ENCODE measurements around the gene MTIF3. TPM values are rescaled to one million over a fixed set of nuclear protein-coding genes. Genes with fewer than 3 reads are reported as not detected.

MTIF3 gene
- total RNA-seq, 1 donor from 2014 or later, result 29.6 TPM

DNA sequence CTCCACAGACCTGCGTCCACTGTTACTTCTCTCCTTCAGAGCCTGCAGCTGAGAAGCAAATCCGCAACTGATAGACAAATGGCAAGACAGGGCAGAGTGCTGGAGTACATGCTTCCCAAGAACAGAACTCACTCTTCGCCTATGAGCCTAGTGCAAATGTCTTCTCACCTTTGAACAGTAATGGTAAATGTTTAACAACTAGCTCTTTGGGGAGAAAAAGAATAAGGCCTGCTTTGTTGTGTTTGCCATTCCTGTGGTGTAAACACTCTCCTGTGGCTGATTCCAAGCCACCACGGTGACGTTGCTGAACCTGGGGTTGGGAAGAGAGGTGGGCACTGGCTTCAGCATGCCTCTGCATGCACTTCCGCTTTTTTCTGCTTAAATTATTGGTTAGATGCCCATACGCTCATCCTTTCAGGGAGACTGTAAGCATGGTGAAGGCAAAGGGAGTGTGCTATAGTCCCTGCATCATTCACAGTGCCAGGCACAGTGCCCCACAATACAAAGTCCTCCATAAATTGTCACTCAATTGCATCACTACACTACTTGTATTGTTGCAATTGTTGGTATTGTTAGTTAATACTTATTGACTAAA is 54.0 kb downstream of the MTIF3 start:
- no peak overlapping the region for H3K4me3 ChIP-seq (ENCODE audit: insufficient read depth, low read depth, low read length)
- peaks cover 3% of the 10 kb centered on the region for H3K27me3 Mint-ChIP-seq (ENCODE audit: low read depth, unreplicated experiment)
- no peak overlapping the region for H3K27ac Mint-ChIP-seq (ENCODE audit: unreplicated experiment)
- no peaks in the 10 kb centered on the region for H3K4me1 Mint-ChIP-seq (ENCODE audit: low read depth, unreplicated experiment)
- H3K4me2 ChIP-seq (ENCODE audit: low read length), result no peak overlapping the region
- H3K27ac ChIP-seq (ENCODE audit: low read depth, low read length), result no peak overlapping the region
- no peak for FAIRE-seq
- TF ChIP-seq, protein P1, sequence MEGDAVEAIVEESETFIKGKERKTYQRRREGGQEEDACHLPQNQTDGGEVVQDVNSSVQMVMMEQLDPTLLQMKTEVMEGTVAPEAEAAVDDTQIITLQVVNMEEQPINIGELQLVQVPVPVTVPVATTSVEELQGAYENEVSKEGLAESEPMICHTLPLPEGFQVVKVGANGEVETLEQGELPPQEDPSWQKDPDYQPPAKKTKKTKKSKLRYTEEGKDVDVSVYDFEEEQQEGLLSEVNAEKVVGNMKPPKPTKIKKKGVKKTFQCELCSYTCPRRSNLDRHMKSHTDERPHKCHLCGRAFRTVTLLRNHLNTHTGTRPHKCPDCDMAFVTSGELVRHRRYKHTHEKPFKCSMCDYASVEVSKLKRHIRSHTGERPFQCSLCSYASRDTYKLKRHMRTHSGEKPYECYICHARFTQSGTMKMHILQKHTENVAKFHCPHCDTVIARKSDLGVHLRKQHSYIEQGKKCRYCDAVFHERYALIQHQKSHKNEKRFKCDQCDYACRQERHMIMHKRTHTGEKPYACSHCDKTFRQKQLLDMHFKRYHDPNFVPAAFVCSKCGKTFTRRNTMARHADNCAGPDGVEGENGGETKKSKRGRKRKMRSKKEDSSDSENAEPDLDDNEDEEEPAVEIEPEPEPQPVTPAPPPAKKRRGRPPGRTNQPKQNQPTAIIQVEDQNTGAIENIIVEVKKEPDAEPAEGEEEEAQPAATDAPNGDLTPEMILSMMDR (IDR thresholded peaks at IDR 0.05; ENCODE audit: insufficient read depth, low read depth, low read length), result no peak
- no peak for TF ChIP-seq EZH2 (IDR thresholded peaks at IDR 0.05; ENCODE audit: insufficient read depth, low read length)
- DNase-seq (ENCODE audit: low read depth), result no peak
- no peak overlapping the region for H2AFZ ChIP-seq (ENCODE audit: low read depth, low read length)
- H3K27me3 ChIP-seq (ENCODE audit: insufficient read depth, low read length), result no peaks in the 10 kb centered on the region
- no peak overlapping the region for H3K4me3 Mint-ChIP-seq (ENCODE audit: unreplicated experiment)
- no peaks in the 10 kb centered on the region for H3K9me3 ChIP-seq (ENCODE audit: insufficient read depth, low read depth, low read length)
- no peaks in the 10 kb centered on the region for H3K4me1 ChIP-seq (ENCODE audit: insufficient read depth, low read length)
- H3K36me3 ChIP-seq (ENCODE audit: insufficient read depth, low read length), result no peaks in the 10 kb centered on the region
- no peak overlapping the region for H3K9ac ChIP-seq (ENCODE audit: low read length)
- H3K9me3 Mint-ChIP-seq (ENCODE audit: unreplicated experiment), result no peaks in the 10 kb centered on the region
- H4K20me1 ChIP-seq (ENCODE audit: insufficient read depth, low read length), result no peaks in the 10 kb centered on the region
- no peaks in the 10 kb centered on the region for H3K36me3 Mint-ChIP-seq (ENCODE audit: low read depth, unreplicated experiment)
- H3K79me2 ChIP-seq (ENCODE audit: insufficient read depth, low read length), result no peaks in the 10 kb centered on the region

DNA sequence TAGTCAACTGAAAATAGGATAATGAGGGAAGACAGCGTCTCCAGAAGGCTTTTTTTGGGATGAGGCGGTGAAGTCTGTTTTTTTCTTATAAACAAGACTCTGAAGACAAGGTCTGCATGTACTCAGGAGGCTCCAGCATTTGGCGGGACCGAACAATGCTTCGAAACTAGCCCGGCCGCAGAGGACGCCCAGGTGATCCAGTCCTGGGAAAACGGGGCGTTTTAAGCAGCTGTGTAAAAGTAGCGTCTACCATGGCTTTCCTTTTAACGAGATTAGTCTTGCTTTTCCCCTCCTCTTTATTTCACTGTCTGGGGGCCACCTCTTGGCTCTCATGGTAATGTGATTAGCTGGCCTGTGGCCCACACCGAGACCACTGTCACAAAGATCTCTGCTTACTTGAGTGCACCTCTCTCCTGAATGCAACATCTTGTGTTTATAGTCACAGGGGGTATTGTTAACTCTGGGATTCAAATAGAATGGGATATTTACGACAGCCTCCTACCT is 55.3 kb downstream of the MTIF3 start:
- Histone ChIP-seq H3K27ac (ENCODE audit: low read depth, low read length) (no peak overlapping the region), H3K36me3 (ENCODE audit: insufficient read depth, low read length) (no peaks in the 10 kb centered on the region), H3K27me3 (ENCODE audit: insufficient read depth, low read length) (no peaks in the 10 kb centered on the region), H3K4me3 (ENCODE audit: insufficient read depth, low read depth, low read length) (no peak overlapping the region), H3K79me2 (ENCODE audit: insufficient read depth, low read length) (no peaks in the 10 kb centered on the region), H3K4me1 (ENCODE audit: insufficient read depth, low read length) (no peaks in the 10 kb centered on the region), H4K20me1 (ENCODE audit: insufficient read depth, low read length) (no peaks in the 10 kb centered on the region), H2AFZ (ENCODE audit: low read depth, low read length) (no peak overlapping the region), H3K4me2 (ENCODE audit: low read length) (no peak overlapping the region), H3K9me3 (ENCODE audit: insufficient read depth, low read depth, low read length) (no peaks in the 10 kb centered on the region), H3K9ac (ENCODE audit: low read length) (no peak overlapping the region)
- no peak overlapping the region for H3K27ac Mint-ChIP-seq (ENCODE audit: unreplicated experiment)
- H3K36me3 Mint-ChIP-seq (ENCODE audit: low read depth, unreplicated experiment), result no peaks in the 10 kb centered on the region
- no peak for TF ChIP-seq EZH2 (IDR thresholded peaks at IDR 0.05; ENCODE audit: insufficient read depth, low read length)
- TF ChIP-seq, protein P1 (IDR thresholded peaks at IDR 0.05; ENCODE audit: insufficient read depth, low read depth, low read length), result no peak
- DNase-seq (ENCODE audit: low read depth), result no peak
- no peak for FAIRE-seq
- no peaks in the 10 kb centered on the region for H3K9me3 Mint-ChIP-seq (ENCODE audit: unreplicated experiment)
- no peak overlapping the region for H3K4me3 Mint-ChIP-seq (ENCODE audit: unreplicated experiment)
- peaks cover 3% of the 10 kb centered on the region for H3K27me3 Mint-ChIP-seq (ENCODE audit: low read depth, unreplicated experiment)
- no peaks in the 10 kb centered on the region for H3K4me1 Mint-ChIP-seq (ENCODE audit: low read depth, unreplicated experiment)

DNA sequence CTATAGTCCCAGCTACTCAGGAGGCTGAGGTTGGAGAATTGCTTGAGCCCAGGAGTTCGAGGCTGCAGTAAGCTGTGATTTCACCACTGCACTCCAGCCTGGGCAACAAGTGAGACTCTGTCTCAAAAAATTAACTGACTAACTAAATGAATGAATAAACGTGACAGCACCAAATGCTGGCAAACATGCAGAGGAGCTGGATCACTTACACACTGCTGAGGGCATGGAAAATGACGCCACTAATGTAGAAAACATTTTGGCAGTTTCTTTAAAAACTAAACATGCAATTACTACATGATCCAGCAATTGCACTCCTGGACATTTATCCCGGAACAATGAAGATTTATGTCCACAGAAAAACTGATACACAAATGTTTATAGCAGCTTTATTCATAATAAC is 57.3 kb downstream of the MTIF3 start:
- Histone ChIP-seq H3K4me1 (ENCODE audit: insufficient read depth, low read length) (no peaks in the 10 kb centered on the region), H3K79me2 (ENCODE audit: insufficient read depth, low read length) (no peaks in the 10 kb centered on the region), H3K9ac (ENCODE audit: low read length) (no peak overlapping the region), H3K4me3 (ENCODE audit: insufficient read depth, low read depth, low read length) (no peak overlapping the region), H3K36me3 (ENCODE audit: insufficient read depth, low read length) (no peaks in the 10 kb centered on the region), H2AFZ (ENCODE audit: low read depth, low read length) (no peak overlapping the region), H3K27me3 (ENCODE audit: insufficient read depth, low read length) (peaks cover under 1% of the 10 kb centered on the region), H3K4me2 (ENCODE audit: low read length) (no peak overlapping the region), H3K9me3 (ENCODE audit: insufficient read depth, low read depth, low read length) (no peaks in the 10 kb centered on the region), H4K20me1 (ENCODE audit: insufficient read depth, low read length) (no peaks in the 10 kb centered on the region), H3K27ac (ENCODE audit: low read depth, low read length) (no peak overlapping the region)
- H3K27me3 Mint-ChIP-seq (ENCODE audit: low read depth, unreplicated experiment), result peaks cover 3% of the 10 kb centered on the region
- no peaks in the 10 kb centered on the region for H3K36me3 Mint-ChIP-seq (ENCODE audit: low read depth, unreplicated experiment)
- H3K4me3 Mint-ChIP-seq (ENCODE audit: unreplicated experiment), result no peak overlapping the region
- DNase-seq (ENCODE audit: low read depth) (no peak), FAIRE-seq (no peak)
- H3K9me3 Mint-ChIP-seq (ENCODE audit: unreplicated experiment), result no peaks in the 10 kb centered on the region
- H3K4me1 Mint-ChIP-seq (ENCODE audit: low read depth, unreplicated experiment), result no peaks in the 10 kb centered on the region
- TF ChIP-seq, protein P1 (IDR thresholded peaks at IDR 0.05; ENCODE audit: insufficient read depth, low read depth, low read length), result no peak
- TF ChIP-seq EZH2 (IDR thresholded peaks at IDR 0.05; ENCODE audit: insufficient read depth, low read length), result no peak
- H3K27ac Mint-ChIP-seq (ENCODE audit: unreplicated experiment), result no peak overlapping the region

Measured in astrocyte (in vitro differentiated cells and primary cell).